ENCODE data around the gene AIRE. TPM values are rescaled to one million over a fixed set of nuclear protein-coding genes. Genes with fewer than 3 reads are reported as not detected.

The AIRE gene
- total RNA-seq, 1 donor from 2014 or later = not detected

GRCh38 chr21:44260066-44260465, 25.6 kb upstream of the AIRE start:
- Mint-ChIP-seq H3K27ac (no peak overlapping the region), H3K4me3 (no peak overlapping the region), H3K27me3 (peaks cover 2% of the 10 kb centered on the region), H3K4me1 (no peaks in the 10 kb centered on the region), H3K9me3 (no peaks in the 10 kb centered on the region), H3K36me3 (ENCODE audit: low read depth) (no peaks in the 10 kb centered on the region)
- ChIA-PET POLR2A (no interaction called here), CTCF (no interaction called here)
- ATAC-seq (ENCODE audit: low read depth) (no peak), DNase-seq (no peak)
- intact Hi-C loops (cut with micrococcal nuclease) = no loop called here
- TF ChIP-seq, protein P1, sequence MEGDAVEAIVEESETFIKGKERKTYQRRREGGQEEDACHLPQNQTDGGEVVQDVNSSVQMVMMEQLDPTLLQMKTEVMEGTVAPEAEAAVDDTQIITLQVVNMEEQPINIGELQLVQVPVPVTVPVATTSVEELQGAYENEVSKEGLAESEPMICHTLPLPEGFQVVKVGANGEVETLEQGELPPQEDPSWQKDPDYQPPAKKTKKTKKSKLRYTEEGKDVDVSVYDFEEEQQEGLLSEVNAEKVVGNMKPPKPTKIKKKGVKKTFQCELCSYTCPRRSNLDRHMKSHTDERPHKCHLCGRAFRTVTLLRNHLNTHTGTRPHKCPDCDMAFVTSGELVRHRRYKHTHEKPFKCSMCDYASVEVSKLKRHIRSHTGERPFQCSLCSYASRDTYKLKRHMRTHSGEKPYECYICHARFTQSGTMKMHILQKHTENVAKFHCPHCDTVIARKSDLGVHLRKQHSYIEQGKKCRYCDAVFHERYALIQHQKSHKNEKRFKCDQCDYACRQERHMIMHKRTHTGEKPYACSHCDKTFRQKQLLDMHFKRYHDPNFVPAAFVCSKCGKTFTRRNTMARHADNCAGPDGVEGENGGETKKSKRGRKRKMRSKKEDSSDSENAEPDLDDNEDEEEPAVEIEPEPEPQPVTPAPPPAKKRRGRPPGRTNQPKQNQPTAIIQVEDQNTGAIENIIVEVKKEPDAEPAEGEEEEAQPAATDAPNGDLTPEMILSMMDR (IDR thresholded peaks at IDR 0.05) = no peak

DNA sequence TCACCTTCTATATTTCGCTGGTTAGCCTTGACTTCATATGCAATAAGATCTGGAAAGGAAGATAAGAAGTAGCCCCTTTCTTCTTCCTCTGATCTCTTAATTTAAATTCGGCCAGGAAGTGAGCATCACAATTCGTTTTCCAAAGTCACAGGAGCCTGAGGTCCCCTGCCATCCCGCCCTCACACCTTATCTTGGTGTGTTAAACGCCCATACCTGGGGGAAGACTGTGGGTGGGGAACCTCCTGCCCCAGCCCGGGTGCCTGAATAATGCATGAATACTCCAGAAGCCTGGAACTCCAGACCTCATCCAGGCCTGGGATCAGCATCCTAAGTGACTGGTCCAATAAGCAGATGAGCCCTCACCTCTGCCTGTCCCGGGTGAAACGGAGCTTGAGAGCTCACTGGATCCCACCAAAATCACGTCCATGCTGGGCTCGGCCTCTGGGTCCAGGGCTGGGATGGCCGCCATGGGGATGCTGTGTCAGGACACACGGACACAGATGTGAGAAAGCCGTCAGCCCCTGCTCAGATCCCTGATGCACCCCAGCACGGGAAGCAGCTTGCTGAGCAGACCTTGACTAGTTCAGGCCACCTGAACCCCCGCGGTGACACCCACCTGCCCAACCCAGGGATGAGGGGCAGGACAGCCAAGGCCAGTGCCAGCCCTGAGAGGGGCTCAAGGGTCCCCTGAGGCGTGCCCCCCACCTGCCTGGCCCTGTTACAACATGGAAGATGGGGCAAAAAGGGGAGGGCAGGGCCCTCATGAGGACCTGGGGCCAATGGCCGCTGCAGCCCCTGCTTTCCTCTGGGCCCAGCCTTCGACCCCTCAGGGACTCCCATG, 24.7 kb upstream of the AIRE start:
- Mint-ChIP-seq H3K27ac (no peak overlapping the region), H3K9me3 (no peaks in the 10 kb centered on the region), H3K4me3 (no peak overlapping the region), H3K4me1 (no peaks in the 10 kb centered on the region), H3K27me3 (peaks cover 2% of the 10 kb centered on the region), H3K36me3 (ENCODE audit: low read depth) (no peaks in the 10 kb centered on the region)
- ChIA-PET CTCF (no interaction called here), POLR2A (no interaction called here)
- intact Hi-C loops (cut with micrococcal nuclease) = no loop called here
- DNase-seq (no peak), ATAC-seq (ENCODE audit: low read depth) (no peak)
- TF ChIP-seq, protein P1 (IDR thresholded peaks at IDR 0.05) = no peak

GRCh38 chr21:44261675-44262295, 23.9 kb upstream of the AIRE start, which contains the start of gene DNMT3L:
Gene DNMT3L, minus strand, starts transcription at chr21:44261897. Its CDS starts 638 bp downstream, at chr21:44261259.
- DNase-seq (no peak), ATAC-seq (ENCODE audit: low read depth) (no peak)
- Mint-ChIP-seq H3K27ac (no peak within 1 kb of the TSS), H3K4me3 (no peak within 1 kb of the TSS), H3K27me3 (peaks cover 2% of the 10 kb centered on the region), H3K36me3 (ENCODE audit: low read depth) (no peaks in the 10 kb centered on the region), H3K4me1 (no peaks in the 10 kb centered on the region), H3K9me3 (no peaks in the 10 kb centered on the region)
- CTCF ChIA-PET = no interaction called here
- POLR2A ChIA-PET = interaction anchor here (0.6 kb wide), 1 partner anchor 42 kb away, joined by 3 read pairs; no protein-coding TSS in a partner anchor
- intact Hi-C loops (cut with micrococcal nuclease) = no loop called here
- TF ChIP-seq, protein P1 (IDR thresholded peaks at IDR 0.05) = no peak

DNA sequence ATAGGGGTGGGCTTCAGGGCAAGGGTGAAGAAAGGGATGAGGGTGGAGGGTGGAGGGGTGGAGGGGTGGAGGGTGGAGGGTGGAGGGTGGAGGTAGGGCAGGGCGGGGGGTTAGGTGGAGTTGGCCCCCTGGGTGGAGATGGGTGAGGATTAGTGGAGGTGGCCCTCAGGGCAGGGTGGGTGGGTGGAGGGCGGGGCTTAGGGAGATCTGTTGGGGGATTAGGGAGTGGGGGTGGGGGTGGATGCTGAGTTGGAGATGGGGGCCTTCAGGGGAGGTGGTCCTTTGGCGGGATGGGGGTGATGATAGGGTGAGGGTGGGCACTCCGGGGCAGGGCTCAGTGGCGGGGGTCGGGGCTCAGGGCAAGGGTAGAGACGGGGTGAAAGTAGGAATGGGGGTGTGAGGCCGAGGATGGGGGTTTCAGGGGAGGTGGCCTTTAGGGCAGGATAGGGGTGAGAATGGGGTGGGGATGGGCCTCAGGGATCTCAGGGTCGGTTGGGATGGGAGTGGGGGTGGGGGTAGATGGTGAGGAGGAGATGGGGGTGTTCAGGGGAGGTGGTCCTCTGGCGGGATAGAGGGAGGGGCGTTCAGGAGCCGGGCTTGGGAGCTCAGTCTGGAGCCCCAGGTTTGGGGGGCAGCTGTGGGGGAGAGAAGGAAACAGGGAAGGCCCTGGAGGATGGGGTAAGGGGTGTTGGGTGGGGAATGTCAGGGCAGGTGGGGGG, 23.2 kb upstream of the AIRE start:
- Mint-ChIP-seq H3K4me1 (peaks cover 2% of the 10 kb centered on the region), H3K9me3 (no peaks in the 10 kb centered on the region), H3K27me3 (peaks cover 2% of the 10 kb centered on the region), H3K27ac (no peak overlapping the region), H3K4me3 (no peak overlapping the region), H3K36me3 (ENCODE audit: low read depth) (no peaks in the 10 kb centered on the region)
- TF ChIP-seq, protein P1 (IDR thresholded peaks at IDR 0.05) = no peak
- CTCF ChIA-PET = no interaction called here
- POLR2A ChIA-PET = interaction anchor here (0.6 kb wide), 1 partner anchor 41 kb away, joined by 3 read pairs; no protein-coding TSS in a partner anchor
- intact Hi-C loops (cut with micrococcal nuclease) = no loop called here
- DNase-seq (no peak), ATAC-seq (ENCODE audit: low read depth) (no peak)
